GM12874 (cell line): Measurements from ENCODE around the gene ZNF737.
A peak's percentile ranks its signal among the peaks of the same experiment; 100 is the strongest.

Experiments
- TF ChIP-seq, protein P1 (sequence below): IDR thresholded peaks from 2 replicates; pipeline ENCODE4 v1.5.1; 2011; ENCODE audit warnings: low read depth, mild to moderate bottlenecking, control low read depth, low read length, moderate library complexity; ENCODE audit not compliant: insufficient read depth

Gene ZNF737

GRCh38 chr19:20565321-20566018 lies at the start of gene ZNF737:
TSS of gene ZNF737 (minus strand) at chr19:20565781. CDS start at chr19:20565640, 141 bp downstream.
- TF ChIP-seq, protein P1, sequence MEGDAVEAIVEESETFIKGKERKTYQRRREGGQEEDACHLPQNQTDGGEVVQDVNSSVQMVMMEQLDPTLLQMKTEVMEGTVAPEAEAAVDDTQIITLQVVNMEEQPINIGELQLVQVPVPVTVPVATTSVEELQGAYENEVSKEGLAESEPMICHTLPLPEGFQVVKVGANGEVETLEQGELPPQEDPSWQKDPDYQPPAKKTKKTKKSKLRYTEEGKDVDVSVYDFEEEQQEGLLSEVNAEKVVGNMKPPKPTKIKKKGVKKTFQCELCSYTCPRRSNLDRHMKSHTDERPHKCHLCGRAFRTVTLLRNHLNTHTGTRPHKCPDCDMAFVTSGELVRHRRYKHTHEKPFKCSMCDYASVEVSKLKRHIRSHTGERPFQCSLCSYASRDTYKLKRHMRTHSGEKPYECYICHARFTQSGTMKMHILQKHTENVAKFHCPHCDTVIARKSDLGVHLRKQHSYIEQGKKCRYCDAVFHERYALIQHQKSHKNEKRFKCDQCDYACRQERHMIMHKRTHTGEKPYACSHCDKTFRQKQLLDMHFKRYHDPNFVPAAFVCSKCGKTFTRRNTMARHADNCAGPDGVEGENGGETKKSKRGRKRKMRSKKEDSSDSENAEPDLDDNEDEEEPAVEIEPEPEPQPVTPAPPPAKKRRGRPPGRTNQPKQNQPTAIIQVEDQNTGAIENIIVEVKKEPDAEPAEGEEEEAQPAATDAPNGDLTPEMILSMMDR, result 0 out of 2 replicates have a peak, but pooled peaks have one; percentile 9

DNA sequence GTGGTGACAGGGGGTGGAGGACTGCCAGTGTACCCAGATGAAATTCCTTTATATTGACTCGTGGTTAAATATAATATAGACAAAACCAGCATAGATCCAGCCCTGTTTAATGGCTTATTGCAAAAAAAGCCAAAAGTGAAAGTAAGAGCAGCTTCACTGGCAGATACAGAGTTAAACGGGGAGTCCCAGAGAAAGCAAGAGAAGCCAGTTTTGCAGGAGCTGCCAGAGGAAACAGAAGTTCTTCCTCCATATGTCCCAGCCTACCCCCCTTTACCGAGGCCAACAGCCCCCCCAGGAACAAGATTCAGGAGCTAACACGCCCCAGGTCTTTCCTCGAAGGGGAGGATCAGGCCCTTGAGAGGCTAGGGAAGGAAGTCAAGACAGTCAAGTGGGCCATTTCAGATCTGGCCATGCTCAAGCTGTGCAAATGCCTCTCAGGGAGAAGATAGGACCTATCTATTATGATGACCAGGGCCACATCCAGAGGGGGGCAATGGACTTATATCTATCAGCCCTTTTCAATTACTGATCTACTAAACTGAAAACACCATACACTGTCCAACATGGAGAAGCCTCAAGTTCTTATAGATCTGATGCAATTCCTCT lies 47.2 kb upstream of the ZNF737 start:
- TF ChIP-seq, protein P1, result no peak

DNA sequence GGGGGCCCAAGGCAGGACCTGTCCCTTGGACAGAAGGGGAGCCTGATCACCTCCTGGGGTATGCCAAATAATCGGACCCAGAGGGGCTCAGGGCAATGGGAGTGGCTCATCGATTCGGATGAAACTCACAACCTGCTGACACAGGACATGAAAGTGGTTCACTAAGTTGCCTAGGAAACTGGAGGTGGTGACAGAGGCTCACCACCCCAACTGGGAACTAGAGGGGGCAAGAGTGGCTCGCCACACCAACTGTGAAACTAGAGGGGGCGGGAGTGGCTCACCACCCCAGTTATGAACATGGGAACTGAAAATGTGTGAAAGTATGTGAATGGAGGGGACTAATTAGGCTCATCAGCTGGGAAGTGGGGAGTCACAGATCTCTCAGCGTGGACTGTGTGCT lies 46.3 kb upstream of the ZNF737 start:
- TF ChIP-seq, protein P1, result no peak

DNA sequence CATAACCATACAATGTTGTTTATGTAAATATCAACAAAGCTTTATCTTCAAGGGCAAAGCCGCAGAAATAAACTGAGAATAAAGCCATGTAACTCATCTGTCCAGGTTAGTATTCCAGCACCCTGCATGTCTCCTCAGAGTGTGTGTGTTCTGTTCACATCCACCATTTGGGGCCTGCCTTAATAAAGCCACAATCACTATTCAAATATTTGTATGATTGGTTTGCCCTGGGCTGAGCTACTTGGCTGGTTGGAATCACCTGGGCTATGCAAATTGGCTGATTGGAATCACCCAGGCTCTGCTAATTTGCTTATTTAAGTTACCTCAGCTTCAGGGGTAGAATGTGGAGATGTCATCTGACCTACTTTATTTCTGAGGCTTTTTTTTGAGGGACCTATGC lies 42.4 kb upstream of the ZNF737 start:
- TF ChIP-seq, protein P1, result no peak

DNA sequence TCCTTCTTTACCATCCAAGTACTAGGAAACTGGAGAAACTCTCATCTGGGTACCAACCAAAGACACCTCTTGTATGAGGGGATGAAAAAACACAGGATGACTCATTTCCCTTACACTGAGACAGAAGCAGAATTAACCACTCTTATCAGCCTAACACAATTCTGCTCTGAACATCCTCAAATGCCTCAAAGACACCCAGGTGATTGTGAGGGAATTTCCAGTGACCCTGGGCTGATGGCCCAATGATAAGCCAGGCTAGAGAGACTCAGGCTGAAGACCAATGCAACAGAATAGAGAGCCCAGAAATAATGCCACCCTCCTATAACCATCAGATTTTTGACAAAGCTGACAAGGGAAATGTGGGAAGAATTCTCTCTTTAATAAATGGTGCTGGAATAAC lies 7.0 kb downstream of the ZNF737 start:
- TF ChIP-seq, protein P1, result no peak

DNA sequence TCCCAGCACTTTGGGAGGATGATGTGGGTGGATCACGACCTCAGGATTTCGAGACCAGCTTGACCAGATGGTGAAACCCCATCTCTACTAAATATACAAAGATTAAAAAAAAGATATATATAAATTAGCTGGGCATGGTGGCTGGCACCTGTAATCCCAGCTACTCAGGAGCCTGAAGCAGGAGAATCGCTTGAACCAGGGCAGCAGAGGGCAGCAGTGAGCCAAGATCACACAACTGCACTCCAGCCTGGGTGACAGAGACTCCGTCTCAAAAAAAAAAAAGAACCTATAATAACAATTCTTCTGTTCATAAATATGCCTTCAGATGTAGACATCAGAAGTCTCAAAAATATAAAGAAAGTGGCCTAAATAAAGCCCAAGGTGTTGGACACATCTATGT lies 7.6 kb downstream of the ZNF737 start:
- TF ChIP-seq, protein P1, result no peak

- TF ChIP-seq, protein P1, result no peak
Measured at GRCh38 chr19:20513189-20513904, 52.2 kb downstream of the ZNF737 start.
